ENCODE data around the gene NAPSA.

Gene NAPSA

GRCh38 chr19:50330365-50331078 lies 34.9 kb downstream of the NAPSA start:
- peak in 13 of 14 donors; percentile 35 to 90 (median 81) for DNase-seq

- peak in 1 of 14 donors; percentile 41 for DNase-seq
Measured at GRCh38 chr19:50329926-50330294, 35.5 kb downstream of the NAPSA start.

- DNase-seq = peak; percentile 83 to 100 (median 96)
Measured at GRCh38 chr19:50329146-50329925, 36.1 kb downstream of the NAPSA start, which contains the start of gene KCNC3. Gene KCNC3, minus strand, starts transcription at chr19:50329377. Its CDS starts 295 bp downstream, at chr19:50329082.

GRCh38 chr19:50328873-50329145 lies 36.6 kb downstream of the NAPSA start:
- no peak for DNase-seq

GRCh38 chr19:50328224-50328872 lies 37.1 kb downstream of the NAPSA start:
- DNase-seq = peak in 2 of 14 donors; percentile 31 to 61

- DNase-seq = peak in 1 of 14 donors; percentile 5
Measured at GRCh38 chr19:50327461-50328223, 37.8 kb downstream of the NAPSA start.

- no peak for DNase-seq
Measured at GRCh38 chr19:50327013-50327412, 38.4 kb downstream of the NAPSA start.

GRCh38 chr19:50326101-50326664 lies 39.3 kb downstream of the NAPSA start:
- DNase-seq = peak in 1 of 14 donors; percentile 45

- peak in 13 of 14 donors; percentile 16 to 86 (median 58) for DNase-seq
Measured at GRCh38 chr19:50325310-50326100, 39.9 kb downstream of the NAPSA start.

- DNase-seq = peak in 1 of 14 donors; percentile 55
Measured at GRCh38 chr19:50324331-50324730, 41.1 kb downstream of the NAPSA start.

- DNase-seq = no peak
Measured at GRCh38 chr19:50323782-50324133, 41.7 kb downstream of the NAPSA start.

GRCh38 chr19:50322931-50323781 lies 42.3 kb downstream of the NAPSA start:
- DNase-seq = no peak

- no peak for DNase-seq
Measured at GRCh38 chr19:50322234-50322633, 43.2 kb downstream of the NAPSA start.

- DNase-seq = no peak
Measured at GRCh38 chr19:50321831-50322230, 43.6 kb downstream of the NAPSA start.

GRCh38 chr19:50320596-50320995 lies 44.8 kb downstream of the NAPSA start:
- no peak for DNase-seq

- DNase-seq = no peak
Measured at GRCh38 chr19:50320051-50320450, 45.4 kb downstream of the NAPSA start.

GRCh38 chr19:50319156-50319555 lies 46.3 kb downstream of the NAPSA start:
- no peak for DNase-seq

GRCh38 chr19:50318438-50318837 lies 47.0 kb downstream of the NAPSA start:
- DNase-seq = no peak

GRCh38 chr19:50317115-50317514 lies 48.3 kb downstream of the NAPSA start:
- no peak for DNase-seq

GRCh38 chr19:50315773-50316448 lies 49.5 kb downstream of the NAPSA start:
- DNase-seq = peak in 3 of 14 donors; percentile 12 to 77 (median 32)

Data from C1 segment of cervical spinal cord (tissue), 14 donors.